GM18909 (cell line): ENCODE data around the gene PITPNB.

ENCODE experiments used
- ATAC-seq: cut with Tn5 transposase; IDR thresholded peaks from one replicate; pipeline ENCODE4 v1.9.1; 2021; ENCODE audit warnings: mild to moderate bottlenecking; ENCODE audit not compliant: unreplicated experiment, poor library complexity

Gene PITPNB

DNA sequence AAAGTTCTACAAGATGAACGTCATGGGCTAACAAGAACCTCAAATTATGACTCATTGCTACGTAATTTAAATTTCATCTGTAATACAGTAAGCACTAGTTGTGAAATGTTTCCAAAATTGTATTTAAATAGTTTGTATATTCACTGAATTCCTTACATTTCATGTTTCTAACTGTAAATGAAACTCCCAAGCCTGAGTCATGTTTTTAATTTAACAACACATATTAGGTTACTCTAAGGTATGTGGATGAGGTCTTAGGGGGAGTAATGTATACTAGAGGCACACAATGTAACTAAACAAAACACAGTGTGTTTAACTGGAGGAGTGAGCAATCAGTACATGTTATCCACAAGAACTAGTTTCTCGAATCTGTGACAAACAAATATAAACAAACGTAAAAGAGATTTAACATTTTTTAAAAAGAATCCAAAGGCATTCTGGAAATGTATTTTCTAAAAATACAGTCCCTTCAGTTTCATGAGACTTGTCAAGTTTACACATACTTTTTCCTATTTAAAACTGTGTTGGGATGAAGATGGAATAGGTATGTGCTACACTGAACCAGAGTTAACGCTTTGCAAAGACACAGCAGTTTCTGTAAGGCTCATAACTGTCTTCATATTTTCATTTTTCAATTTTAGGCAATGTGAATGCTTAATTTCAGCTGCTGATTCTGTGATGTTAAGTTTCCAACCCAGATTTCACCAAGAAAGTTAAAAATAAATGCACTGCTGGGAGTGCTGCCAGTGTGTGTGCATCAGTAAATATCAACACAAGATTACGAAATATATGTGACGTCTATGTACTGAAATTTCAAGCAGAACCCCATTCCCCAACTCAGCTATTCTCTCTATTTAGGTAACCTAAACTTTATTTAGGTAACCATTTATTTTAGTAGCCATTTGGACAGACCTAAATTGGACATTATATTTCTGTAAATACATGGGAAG lies 52.6 kb downstream of the PITPNB start:
- ATAC-seq: no peak

DNA sequence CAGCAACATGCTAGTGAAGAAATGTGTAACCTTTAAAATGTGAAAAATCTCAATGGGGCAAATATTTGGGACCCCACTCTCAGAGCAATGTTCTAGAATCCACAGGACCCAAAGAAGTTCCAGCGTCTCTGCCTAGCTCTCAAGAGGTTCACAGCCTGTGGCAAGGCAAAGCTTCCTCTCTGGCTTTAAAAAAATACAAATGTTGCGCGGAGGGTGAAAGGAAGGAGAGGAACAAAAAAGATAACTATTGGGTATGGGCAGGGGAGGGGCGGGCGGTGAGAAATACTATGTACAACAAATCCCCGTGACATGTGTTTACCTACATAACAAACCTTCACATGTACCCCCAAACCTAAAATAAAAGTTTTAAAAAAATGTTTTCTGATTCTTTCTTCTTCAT lies 53.6 kb downstream of the PITPNB start:
- ATAC-seq: no peak

DNA sequence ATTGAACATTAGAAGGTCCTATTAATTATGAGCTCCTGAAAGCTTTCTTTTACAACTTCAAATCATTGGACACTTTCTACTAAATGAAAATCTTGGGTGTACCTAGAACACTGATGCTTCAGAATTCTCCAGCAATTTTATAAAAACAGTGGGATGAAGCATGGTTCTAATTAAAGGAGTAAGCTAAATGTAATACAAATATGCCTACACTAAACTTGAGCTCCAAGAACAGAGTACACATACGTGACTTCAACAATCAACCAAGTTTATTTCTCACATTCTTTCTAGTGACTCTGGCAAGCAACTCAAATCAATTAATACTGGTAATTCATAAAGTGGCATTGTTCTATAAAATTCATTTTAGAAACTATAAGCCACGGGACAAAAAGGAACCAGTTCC lies 55.5 kb downstream of the PITPNB start:
- ATAC-seq: no peak

DNA sequence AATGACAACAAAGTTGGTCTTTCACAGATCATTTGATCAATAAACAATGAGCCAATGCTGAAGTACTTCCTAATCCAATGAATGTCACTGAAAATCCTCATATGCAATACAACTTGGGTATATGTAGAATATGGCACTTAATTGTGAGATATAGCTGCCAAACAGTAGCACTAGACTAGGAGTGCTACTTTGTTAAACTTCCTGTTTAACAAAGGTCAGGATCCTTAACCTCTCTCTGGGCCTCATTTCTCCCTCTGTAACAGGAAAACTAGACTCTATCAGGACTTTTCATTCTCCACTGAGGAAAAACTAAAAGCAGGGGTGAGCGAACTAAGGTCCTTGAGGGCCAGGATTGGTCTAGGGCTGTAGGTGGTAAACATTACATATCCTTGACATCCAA lies 56.1 kb downstream of the PITPNB start:
- no peak for ATAC-seq

DNA sequence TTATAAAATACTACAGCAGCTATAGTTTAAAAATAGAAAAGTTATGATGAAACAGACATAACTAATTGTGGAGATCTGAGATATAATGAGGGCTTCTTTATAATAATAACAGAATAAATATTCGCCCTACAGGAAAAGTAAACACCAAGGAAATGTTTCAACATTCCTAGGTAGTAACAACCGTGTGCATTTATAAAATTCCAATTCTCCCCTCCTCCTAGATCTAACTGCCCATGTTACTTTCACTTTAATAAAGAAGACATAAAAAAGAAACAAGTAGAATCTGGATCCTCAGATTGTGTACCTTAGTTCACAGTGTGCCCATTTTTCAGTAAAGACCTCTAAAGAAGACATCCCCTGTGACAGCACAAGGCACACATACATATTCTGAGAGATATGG lies 59.7 kb downstream of the PITPNB start:
- no peak for ATAC-seq

DNA sequence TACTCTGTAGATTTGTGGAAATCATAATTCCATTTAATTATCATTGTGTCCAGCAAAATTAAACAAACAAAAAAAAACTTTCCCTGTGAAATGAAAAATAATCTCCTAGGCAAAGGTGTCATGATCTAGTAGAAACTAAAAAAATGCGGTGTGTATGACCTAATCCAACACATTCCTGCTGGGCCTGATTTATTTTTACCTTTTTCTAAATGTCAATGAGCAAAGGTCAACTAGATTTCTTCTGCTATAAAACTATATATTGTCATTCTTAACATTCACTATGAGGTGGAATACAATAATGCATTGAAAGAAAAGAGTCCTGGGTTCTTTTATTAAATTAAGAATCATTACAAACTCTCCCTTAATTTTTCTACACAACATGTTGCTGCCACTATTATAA lies 60.4 kb downstream of the PITPNB start:
- ATAC-seq: no peak

DNA sequence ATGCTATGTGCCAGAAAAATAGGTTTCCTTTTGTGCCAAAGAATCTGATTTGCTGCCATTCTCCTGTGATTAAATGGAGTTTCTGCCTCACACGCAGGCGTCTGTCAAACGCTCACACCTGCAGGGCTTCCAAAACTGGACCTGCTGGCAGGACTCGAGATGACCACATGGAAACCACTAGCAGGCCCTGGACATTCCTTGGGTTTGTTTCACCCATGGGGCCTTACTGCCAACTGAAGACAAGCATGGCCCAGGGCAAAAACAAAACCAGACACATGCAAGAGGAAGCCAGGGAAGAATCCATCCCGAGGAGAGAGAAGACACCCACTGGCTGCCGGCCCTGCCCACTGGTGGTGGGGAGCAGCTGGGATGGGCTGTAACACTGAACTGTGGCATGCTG lies 61.6 kb downstream of the PITPNB start:
- ATAC-seq: no peak

DNA sequence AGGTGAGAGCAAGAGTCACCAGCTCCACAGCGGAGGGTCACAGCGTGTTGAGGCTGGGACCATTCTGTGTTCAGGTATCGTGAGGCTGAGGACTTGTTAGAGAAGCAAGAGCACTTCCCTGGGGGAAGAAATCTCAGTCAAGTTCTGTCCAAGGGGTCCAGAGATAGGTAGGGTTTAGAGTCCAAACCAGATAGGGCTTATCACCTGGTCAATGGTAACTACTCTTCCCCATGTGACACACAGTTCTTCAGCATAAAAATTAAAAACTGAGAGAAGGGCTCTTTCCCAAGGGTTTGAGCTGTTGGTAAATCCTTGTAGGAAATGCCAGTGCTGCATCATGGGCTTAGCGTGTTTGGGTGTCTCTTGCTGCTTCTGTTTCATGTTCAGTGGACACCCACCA lies 62.7 kb downstream of the PITPNB start:
- no peak for ATAC-seq

DNA sequence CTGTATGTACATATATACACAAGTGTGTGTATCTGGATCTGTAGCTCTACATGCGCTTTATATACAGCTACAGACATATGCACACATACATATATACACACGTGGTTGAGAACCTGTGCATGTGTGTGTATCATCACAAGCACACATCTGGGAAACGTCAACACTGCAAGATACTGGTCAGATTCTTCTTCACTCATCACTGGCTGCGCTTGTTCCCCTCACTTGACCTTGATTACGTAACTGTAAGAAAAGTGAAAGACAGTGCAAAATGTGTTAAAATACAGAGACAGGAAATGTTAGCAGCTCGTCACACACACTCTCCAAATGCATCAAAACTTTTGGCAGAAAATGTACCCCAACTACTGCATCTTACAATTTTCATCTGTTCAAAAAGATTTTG lies 65.6 kb downstream of the PITPNB start:
- ATAC-seq: no peak

DNA sequence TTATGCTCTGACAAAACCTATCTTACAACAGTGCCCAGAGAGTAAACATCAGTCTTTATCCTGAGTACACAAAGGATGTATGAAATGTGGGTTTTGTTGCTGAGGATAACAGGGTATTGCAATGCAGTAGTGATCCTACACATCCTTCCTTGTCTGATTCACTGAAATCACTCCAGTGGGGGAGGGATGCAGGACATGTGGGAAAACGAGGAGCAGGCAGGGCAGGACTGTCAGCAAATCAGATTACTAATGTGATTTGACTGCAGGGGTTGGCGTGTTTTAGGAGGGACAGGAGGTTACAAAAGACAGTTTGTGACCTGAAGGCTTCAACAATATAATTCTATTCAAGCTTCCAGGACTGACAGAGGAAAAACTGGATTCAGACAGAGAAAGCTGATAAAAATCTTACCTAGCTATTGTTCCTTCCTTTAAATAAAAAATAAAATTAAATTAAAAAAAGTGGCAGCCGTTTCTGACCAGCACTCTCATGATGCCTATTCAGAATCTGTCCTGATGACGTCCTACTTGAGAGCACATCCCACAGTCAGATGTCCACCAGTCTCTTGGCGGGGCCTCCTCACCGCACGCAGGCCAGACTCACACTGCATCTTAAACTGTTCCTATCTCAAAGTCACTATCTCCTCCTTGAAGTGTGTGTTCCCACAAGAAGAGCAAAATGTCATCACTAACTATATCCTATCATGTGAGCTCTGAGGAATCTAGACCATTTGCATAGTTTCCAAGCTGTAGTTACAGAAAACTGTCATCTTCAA lies 66.9 kb downstream of the PITPNB start:
- no peak for ATAC-seq

DNA sequence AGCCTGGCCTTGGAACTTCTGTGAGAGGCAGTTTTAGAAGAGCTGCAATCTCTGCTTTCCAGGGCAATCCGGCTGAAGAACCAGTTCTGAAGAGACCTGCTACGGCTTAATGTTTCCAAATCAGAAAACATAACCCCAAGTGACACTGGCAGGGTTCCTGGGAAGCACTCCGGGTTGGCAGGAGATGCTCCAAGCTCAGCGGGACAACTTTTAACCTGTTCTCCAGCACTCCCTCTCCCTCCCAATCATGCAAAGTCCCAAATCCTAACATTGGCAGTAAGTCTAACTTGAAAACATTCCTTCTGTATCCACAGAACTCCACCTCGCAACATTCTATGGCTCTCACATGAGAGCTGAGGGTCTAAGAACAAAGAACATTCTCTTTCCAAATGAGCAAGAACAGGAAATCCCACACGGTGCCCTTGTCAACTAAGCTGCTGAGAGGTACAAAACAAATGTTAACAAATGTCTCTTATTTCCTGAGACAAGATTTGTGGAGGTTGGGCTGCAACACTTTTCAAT lies 69.0 kb downstream of the PITPNB start:
- no peak for ATAC-seq

DNA sequence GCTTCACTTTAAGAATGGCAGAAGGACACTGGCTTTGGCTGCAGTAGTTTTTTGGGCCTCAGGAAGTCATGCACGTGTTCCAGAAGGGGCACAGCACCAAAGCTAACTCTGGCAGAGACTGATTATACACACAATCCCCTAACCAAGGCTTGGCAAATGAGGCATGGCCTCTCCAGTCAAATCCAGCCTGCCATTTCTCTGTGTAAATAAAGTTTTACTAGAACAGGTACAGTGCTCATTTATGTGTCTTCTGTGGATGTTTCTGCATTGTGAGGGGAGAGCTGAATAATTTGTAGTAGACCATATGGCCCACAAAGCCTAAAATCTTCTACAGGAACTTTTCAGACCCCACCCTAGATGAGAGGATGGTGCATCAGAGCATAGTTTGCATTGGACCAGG lies 71.1 kb downstream of the PITPNB start:
- no peak for ATAC-seq

DNA sequence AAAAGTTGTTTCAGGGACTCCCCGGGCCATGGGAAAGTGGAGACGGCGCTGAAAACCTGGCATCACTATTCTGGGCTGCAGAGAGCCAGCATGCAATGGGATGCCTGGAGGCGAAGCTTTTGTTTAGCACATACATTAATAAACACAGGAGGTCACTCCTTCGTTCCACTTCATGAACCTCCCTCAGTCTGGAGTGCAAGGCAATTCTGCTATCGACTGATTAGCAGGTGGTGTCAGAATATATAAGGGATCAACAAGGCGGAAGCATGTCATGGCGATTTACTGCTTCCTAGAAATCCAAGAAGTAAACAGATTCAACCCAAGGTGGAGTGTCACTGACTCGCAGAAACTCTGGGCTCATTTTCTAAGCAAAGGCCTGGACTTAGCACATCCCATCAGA lies 72.1 kb downstream of the PITPNB start:
- no peak for ATAC-seq

DNA sequence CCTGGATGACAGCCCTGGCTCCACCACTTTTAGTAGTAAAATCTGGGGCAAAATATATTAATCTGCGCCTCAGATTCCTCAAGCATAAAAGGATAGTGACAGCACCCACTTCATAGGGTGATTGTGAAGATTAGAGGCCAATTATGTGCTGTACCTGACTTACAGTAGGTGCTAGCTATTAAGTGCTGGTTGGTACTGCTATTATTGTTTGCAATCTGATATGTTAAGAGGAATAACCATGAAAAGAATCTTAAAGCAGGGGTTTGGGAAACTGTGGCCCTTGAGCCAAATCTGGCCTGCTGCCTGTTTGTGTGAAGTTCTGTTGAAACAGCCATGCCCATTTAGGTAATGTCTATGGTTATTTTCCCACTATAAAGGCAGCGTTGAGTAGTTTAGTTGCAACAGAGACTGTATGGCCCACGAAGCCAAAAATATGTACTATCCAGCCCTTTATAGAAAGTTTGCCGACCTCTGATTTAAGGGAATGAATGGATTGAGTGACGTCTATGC lies 72.8 kb downstream of the PITPNB start:
- no peak for ATAC-seq

DNA sequence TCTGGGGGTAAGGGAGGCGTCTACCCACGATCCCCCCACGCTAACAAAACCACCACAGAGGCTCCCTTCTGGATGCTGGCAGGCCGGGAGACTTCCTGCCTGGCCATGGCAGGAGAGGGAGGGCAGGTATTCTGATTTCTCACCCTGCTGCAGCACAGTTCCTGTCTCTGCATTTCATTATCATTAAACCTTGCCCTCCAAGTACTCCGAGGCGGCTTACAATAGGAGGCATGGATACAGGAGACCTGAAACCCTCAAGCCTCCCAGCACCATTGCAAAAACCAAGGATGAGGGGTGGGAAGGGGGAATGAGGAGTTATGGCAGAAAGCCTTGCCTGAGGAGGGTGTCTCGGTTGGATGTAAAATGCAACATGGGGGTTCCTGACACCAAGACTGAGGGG lies 73.4 kb downstream of the PITPNB start:
- no peak for ATAC-seq

DNA sequence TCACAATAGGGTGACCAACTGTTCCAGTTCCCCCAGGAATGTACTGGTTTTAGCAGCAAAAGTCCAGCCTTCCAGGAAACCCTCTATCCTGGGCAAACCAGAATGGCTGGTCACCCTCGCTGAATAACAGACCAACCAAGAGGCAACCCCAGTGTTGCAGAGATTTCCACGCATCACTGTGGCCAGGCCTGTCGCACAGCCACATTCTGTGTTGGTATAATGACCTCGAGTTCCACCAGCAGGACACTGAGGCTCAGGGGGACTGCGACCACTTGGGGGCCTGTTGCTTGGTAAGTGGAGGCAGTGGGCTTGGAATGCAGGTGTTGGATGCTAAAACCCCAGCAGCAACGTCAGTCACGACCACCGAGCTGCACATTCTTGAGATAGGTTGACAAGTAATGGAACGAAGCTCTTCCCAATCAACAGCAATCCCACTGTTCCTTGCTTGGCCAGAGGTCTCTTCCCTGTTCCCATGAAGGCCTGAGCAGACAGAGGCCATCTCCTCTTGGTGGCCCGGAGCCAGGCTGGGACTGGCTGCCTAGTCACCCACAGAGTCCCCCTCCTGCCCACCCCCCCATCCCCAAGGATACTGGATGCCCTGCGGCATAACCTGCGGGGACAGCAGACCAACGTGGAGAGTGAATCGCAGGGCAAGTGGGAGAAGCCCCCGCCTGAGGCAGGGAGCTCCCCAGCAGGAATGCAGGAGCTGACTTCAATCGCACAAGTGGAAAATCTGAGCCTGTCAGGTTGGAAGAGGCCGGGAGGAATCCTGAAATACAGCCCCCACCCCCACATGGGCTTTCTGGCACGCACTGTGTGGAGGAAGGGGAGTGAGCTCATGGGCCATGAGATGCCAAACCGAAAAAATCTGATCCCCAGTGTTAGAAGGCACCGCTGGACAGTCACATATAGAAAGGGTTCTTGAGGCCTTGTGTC lies 74.1 kb downstream of the PITPNB start:
- no peak for ATAC-seq

DNA sequence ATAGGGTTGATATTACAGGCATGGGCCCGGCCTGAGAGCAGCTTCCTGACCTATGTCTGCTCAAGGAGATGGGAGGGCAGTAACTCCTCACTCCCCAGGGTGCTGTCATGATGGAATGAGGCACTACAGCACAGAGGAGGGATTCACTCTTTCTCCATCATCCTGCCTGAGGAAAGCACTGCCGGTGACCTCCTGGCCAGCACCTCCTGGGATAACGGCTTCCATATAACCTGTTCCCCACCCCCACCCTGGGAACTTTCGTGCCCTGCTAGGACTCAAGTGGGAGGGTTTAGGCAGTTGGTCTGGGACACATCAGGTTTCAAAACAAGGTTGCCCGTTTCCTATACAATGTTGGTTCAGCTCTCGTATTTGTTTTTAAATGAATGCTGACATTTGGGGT lies 74.8 kb downstream of the PITPNB start:
- no peak for ATAC-seq

DNA sequence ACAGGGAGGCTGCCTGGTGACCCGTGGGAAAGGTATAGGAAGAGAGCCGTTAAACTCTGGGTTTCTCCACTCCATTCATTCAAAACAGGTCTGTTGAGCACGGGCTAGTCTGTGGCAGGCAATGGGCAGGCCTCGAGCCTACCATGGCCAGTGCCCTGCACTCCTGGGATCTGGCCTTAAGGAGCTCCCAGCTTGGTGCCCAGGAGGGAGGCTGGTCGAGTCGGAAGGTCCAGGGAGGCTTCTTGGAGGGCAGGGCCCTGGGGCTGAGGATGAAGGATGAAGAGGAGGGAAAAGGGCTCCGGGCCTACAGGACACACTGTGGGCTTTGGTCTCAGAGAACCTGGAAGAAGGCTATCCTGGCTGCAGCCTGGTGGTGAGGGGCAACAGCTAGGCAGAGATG lies 75.6 kb downstream of the PITPNB start:
- ATAC-seq: no peak

DNA sequence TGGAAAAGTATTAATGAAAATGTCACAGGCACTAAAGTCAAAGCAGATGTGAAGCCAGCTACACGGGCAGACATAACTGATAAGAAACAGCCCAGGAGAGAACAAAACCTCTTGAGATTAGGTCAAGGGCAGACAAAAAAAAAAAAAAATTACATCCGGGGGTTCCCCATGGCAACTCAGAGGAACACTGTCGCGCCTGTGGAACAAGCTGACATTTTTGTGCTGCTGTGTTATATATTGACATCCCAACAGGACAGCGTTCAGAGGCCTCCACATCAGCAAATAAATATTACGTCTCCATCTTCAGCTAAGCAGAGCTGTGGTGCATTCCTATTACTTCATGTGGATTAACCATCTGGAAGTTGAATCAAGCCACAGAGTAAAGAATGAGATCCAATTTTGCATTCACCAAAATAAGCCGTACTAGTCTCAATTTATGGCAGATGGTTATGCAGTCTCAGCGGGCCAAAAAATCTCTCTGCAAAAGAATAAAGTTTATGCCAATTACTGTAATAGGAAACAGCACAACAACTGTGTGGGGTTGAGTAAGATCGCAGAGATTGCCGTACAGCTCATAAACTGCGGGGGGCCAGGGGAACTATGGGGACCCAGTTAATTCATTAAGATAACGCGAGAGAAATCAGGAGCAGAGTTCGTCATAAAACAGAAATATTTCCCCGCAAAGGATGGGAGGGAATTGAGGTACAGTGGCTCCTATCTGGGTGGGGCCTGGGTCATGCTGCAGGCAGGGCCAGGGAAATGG lies 76.2 kb downstream of the PITPNB start:
- ATAC-seq: no peak
